ENCODE measurements around the gene SDK1. TPM values are rescaled to one million over a fixed set of nuclear protein-coding genes. Genes with fewer than 3 reads are reported as not detected.

The SDK1 gene
- polyA plus RNA-seq, 2 of the 4 experiments (the other 2 are of a cell fraction): 0.12 to 0.28 TPM

DNA sequence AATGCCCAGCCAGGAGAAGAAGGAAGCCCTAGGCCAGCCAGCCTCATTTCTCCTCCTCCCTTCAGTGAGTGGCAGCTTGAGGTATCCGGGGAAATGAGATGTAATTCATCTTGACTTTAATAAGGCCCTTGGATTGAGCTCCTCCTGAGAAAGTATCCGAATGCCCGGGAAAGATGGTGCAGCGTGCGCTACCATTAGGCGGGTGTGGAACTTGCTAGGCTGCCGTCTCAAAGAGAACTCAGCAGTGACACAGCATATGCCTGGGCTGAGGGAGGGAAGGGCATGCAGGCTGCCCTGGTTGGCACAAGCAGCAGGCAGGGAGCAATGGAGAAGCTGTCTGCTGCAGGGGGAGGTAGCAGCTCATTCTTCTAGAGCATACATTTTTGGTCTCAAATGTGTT is 721.2 kb downstream of the SDK1 start:
- Histone ChIP-seq H3K4me1 (no peaks in the 10 kb centered on the region), H3K4me2 (no peak overlapping the region), H3K9me3 (peaks cover 26% of the 10 kb centered on the region), H3K4me3 (no peak overlapping the region), H3K27ac (no peak overlapping the region)
- ATAC-seq: no peak
- WGBS (ENCODE audit: missing lambda C conversion rate): 75% methylated on average over 7 of the region's 7 CpGs
- DNase-seq (ENCODE audit: low read depth in 1 of 2, low spot score in 1 of 2): no peak
- no peak for FAIRE-seq
- POLR2A ChIA-PET: no interaction called here
- CTCF ChIA-PET: interaction anchor here (1.7 kb wide), 1 partner anchor 25 kb away, joined by 4 read pairs; no protein-coding TSS in a partner anchor
- no peak for TF ChIP-seq RAD21 (conservative IDR thresholded peaks at IDR 0.05 in 1 of 2, IDR thresholded peaks at IDR 0.05 in 1 of 2)
- TF ChIP-seq, protein P1, sequence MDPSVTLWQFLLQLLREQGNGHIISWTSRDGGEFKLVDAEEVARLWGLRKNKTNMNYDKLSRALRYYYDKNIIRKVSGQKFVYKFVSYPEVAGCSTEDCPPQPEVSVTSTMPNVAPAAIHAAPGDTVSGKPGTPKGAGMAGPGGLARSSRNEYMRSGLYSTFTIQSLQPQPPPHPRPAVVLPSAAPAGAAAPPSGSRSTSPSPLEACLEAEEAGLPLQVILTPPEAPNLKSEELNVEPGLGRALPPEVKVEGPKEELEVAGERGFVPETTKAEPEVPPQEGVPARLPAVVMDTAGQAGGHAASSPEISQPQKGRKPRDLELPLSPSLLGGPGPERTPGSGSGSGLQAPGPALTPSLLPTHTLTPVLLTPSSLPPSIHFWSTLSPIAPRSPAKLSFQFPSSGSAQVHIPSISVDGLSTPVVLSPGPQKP (IDR thresholded peaks at IDR 0.05; ENCODE audit: low read depth, low read length): no peak
- no peak for TF ChIP-seq NR3C1 (IDR thresholded peaks at IDR 0.05)
- TF ChIP-seq, protein P2, sequence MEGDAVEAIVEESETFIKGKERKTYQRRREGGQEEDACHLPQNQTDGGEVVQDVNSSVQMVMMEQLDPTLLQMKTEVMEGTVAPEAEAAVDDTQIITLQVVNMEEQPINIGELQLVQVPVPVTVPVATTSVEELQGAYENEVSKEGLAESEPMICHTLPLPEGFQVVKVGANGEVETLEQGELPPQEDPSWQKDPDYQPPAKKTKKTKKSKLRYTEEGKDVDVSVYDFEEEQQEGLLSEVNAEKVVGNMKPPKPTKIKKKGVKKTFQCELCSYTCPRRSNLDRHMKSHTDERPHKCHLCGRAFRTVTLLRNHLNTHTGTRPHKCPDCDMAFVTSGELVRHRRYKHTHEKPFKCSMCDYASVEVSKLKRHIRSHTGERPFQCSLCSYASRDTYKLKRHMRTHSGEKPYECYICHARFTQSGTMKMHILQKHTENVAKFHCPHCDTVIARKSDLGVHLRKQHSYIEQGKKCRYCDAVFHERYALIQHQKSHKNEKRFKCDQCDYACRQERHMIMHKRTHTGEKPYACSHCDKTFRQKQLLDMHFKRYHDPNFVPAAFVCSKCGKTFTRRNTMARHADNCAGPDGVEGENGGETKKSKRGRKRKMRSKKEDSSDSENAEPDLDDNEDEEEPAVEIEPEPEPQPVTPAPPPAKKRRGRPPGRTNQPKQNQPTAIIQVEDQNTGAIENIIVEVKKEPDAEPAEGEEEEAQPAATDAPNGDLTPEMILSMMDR (IDR thresholded peaks at IDR 0.05): no peak
- TF ChIP-seq NFE2L2 (conservative IDR thresholded peaks at IDR 0.05; ENCODE audit: low read length): no peak
- no peak for TF ChIP-seq CBX2 (IDR thresholded peaks at IDR 0.05; ENCODE audit: borderline replicate concordance, low read depth)
- no peak for TF ChIP-seq RARB (CRISPR knock-in tag; IDR thresholded peaks at IDR 0.05)
- TF ChIP-seq MAZ (IDR thresholded peaks at IDR 0.05; ENCODE audit: borderline replicate concordance, low read depth, low read length): no peak
- no peak for TF ChIP-seq POLR2AphosphoS2 (conservative IDR thresholded peaks at IDR 0.05; ENCODE audit: low read length)
- TF ChIP-seq BHLHE40 (IDR thresholded peaks at IDR 0.05; ENCODE audit: low read depth, low read length): no peak
- TF ChIP-seq, protein P3, sequence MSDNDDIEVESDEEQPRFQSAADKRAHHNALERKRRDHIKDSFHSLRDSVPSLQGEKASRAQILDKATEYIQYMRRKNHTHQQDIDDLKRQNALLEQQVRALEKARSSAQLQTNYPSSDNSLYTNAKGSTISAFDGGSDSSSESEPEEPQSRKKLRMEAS (IDR thresholded peaks at IDR 0.05): no peak
- TF ChIP-seq MAFK (IDR thresholded peaks at IDR 0.05; ENCODE audit: partially characterized antibody): no peak
- TF ChIP-seq CBX8 (IDR thresholded peaks at IDR 0.05): no peak

DNA sequence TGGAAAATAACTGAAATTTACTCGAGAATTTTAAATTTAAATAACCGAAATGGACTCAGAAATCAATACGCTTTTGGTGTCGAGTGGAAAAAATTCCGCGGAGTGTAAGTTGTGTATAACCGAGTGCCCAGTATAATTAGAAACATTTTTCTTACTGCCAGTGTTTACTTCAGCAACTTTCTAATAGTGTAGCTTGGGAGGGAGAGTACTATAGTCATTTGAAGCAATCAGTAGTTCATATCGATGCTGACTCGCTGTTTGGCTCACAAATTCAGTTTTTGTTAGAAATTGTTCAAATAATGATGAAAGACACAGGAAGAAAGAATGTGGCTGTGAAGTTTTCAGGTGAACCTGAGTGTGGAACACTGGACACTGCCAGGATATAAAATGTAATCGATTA is 722.5 kb downstream of the SDK1 start:
- no peak overlapping the region for H3K4me2 ChIP-seq
- FAIRE-seq (no peak), DNase-seq (ENCODE audit: low read depth in 1 of 2, low spot score in 1 of 2) (no peak), ATAC-seq (no peak)
- ChIA-PET CTCF (no interaction called here), POLR2A (no interaction called here)
- H3K4me3 ChIP-seq: no peak overlapping the region
- no peak for TF ChIP-seq RARB (CRISPR knock-in tag; IDR thresholded peaks at IDR 0.05)
- TF ChIP-seq, protein P4, sequence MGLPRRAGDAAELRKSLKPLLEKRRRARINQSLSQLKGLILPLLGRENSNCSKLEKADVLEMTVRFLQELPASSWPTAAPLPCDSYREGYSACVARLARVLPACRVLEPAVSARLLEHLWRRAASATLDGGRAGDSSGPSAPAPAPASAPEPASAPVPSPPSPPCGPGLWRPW (IDR thresholded peaks at IDR 0.05): no peak
- TF ChIP-seq BHLHE40 (IDR thresholded peaks at IDR 0.05; ENCODE audit: low read depth, low read length): no peak
- TF ChIP-seq, protein P5, sequence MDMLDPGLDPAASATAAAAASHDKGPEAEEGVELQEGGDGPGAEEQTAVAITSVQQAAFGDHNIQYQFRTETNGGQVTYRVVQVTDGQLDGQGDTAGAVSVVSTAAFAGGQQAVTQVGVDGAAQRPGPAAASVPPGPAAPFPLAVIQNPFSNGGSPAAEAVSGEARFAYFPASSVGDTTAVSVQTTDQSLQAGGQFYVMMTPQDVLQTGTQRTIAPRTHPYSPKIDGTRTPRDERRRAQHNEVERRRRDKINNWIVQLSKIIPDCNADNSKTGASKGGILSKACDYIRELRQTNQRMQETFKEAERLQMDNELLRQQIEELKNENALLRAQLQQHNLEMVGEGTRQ (IDR thresholded peaks at IDR 0.05): no peak
- TF ChIP-seq, protein P6, sequence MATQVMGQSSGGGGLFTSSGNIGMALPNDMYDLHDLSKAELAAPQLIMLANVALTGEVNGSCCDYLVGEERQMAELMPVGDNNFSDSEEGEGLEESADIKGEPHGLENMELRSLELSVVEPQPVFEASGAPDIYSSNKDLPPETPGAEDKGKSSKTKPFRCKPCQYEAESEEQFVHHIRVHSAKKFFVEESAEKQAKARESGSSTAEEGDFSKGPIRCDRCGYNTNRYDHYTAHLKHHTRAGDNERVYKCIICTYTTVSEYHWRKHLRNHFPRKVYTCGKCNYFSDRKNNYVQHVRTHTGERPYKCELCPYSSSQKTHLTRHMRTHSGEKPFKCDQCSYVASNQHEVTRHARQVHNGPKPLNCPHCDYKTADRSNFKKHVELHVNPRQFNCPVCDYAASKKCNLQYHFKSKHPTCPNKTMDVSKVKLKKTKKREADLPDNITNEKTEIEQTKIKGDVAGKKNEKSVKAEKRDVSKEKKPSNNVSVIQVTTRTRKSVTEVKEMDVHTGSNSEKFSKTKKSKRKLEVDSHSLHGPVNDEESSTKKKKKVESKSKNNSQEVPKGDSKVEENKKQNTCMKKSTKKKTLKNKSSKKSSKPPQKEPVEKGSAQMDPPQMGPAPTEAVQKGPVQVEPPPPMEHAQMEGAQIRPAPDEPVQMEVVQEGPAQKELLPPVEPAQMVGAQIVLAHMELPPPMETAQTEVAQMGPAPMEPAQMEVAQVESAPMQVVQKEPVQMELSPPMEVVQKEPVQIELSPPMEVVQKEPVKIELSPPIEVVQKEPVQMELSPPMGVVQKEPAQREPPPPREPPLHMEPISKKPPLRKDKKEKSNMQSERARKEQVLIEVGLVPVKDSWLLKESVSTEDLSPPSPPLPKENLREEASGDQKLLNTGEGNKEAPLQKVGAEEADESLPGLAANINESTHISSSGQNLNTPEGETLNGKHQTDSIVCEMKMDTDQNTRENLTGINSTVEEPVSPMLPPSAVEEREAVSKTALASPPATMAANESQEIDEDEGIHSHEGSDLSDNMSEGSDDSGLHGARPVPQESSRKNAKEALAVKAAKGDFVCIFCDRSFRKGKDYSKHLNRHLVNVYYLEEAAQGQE (IDR thresholded peaks at IDR 0.05): no peak
- TF ChIP-seq RFX5 (IDR thresholded peaks at IDR 0.05): no peak
- TF ChIP-seq ESRRA (IDR thresholded peaks at IDR 0.05; ENCODE audit: borderline replicate concordance, low read length): no peak
- H3K9me3 ChIP-seq: peaks cover 15% of the 10 kb centered on the region
- no peak overlapping the region for H3K27ac ChIP-seq
- 47% methylated on average over 10 of the region's 10 CpGs for WGBS (ENCODE audit: missing lambda C conversion rate)
- no peaks in the 10 kb centered on the region for H3K4me1 ChIP-seq

Measured in A549 (cell line).